ENCODE data around the gene UQCRC1. TPM values are rescaled to one million over a fixed set of nuclear protein-coding genes. Genes with fewer than 3 reads are reported as not detected.

The UQCRC1 gene
- total and polyA plus RNA-seq, 12 donors, result 723 to 1,330 (median 1,035) TPM

DNA sequence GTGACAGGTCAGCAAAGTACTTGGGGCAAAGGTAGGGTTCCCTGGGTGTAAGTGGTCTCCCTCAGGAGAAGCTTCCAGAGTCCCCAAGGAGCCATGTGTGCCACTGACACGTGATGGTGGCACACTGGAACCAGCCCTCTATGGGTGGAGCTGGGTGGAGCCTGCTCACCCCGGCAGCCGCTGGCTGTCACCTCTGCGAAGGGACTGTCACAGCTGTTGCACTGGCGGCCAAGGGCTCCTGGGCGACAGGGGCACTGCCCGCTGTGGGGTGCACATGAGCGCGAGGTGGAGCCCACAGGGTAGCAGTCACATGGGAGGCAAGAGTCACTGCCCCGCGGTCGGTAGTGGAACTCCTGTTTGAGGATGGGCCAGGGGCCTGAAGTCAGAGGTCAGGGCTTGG lies 41.3 kb upstream of the UQCRC1 start:
- 87 to 90% methylated on average over 12 of the region's 12 CpGs for WGBS, 2 donors
- TF ChIP-seq, protein P1, sequence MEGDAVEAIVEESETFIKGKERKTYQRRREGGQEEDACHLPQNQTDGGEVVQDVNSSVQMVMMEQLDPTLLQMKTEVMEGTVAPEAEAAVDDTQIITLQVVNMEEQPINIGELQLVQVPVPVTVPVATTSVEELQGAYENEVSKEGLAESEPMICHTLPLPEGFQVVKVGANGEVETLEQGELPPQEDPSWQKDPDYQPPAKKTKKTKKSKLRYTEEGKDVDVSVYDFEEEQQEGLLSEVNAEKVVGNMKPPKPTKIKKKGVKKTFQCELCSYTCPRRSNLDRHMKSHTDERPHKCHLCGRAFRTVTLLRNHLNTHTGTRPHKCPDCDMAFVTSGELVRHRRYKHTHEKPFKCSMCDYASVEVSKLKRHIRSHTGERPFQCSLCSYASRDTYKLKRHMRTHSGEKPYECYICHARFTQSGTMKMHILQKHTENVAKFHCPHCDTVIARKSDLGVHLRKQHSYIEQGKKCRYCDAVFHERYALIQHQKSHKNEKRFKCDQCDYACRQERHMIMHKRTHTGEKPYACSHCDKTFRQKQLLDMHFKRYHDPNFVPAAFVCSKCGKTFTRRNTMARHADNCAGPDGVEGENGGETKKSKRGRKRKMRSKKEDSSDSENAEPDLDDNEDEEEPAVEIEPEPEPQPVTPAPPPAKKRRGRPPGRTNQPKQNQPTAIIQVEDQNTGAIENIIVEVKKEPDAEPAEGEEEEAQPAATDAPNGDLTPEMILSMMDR (IDR thresholded peaks at IDR 0.05), result no peak
- no peaks in the 10 kb centered on the region for H3K36me3 ChIP-seq
- intact Hi-C loops (cut with DNase I), result no loop called here
- H3K4me1 ChIP-seq, result peaks cover 0 to 6% (median 1%) of the 10 kb centered on the region in 9 donors
- H3K27ac ChIP-seq, result no peak overlapping the region
- no peak overlapping the region for H3K4me3 ChIP-seq
- no peaks in the 10 kb centered on the region for H3K27me3 ChIP-seq
- DNase-seq, result no peak
- no peak for ATAC-seq
- H3K9me3 ChIP-seq, result no peaks in the 10 kb centered on the region

DNA sequence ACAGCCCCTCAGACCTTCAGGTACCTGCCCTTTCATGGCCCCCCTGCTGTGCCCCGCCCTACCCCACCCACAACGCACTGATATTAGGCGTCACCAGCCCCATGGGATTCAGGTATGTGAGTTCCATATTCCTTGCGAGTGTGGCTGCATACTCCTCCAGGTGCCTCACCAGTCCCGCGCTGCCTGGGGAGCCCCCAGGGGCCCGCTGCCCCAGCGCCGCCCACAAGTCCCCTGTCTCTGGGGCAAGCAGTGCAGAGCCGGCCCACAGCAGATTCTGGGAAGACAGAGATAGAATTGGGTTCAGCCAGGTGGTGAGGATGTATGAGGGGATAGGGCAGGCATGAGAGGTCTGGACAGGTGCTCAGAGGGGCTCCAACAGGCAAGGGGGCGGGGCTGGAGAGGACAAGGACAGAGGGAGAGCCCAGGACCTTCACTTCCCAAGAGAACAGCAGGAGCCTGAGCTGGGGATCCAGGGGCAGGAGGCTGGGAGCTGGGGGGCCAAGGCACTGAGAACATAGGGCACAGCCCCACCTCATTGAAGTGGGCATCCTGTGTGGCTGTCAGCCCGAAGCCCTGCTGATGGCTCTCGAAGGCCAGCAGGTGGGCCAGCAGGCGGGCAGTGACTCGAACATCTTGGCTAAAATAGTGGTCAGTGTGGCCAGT lies 38.9 kb upstream of the UQCRC1 start:
- H3K9me3 ChIP-seq, result no peaks in the 10 kb centered on the region
- no peaks in the 10 kb centered on the region for H3K27me3 ChIP-seq
- H3K4me1 ChIP-seq, result no peaks in the 10 kb centered on the region
- TF ChIP-seq, protein P1 (IDR thresholded peaks at IDR 0.05), result no peak
- intact Hi-C loops (cut with DNase I), result no loop called here
- H3K36me3 ChIP-seq, result no peaks in the 10 kb centered on the region
- no peak for ATAC-seq
- no peak overlapping the region for H3K4me3 ChIP-seq
- H3K27ac ChIP-seq, result no peak overlapping the region
- DNase-seq, result no peak
- 92 to 93% methylated on average over 15 of the region's 15 CpGs for WGBS, 2 donors

DNA sequence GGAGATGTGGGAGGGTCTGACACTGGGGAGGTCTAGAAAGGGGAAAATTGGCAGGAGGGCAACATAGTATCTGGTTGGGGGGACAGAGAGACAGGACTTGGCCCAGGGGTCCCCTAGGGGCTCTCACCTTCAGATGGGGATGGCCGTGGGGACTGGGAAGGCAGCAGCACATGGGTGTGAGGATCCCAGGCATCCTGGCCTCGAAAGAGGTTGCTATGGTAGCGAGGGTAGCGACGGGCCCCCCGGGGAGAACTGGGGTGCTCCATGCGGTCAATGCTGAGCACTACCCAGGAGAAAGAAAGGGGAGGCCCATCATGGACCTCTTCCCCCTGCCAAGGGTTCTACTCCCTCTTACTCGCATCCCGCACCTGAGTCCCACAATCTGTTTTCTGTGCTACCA lies 38.3 kb upstream of the UQCRC1 start:
- no peak for DNase-seq
- ATAC-seq, result no peak
- intact Hi-C loops (cut with DNase I), result no loop called here
- no peak overlapping the region for H3K4me3 ChIP-seq
- H3K9me3 ChIP-seq, result no peaks in the 10 kb centered on the region
- TF ChIP-seq, protein P1 (IDR thresholded peaks at IDR 0.05), result no peak
- no peaks in the 10 kb centered on the region for H3K27me3 ChIP-seq
- 88% methylated on average over 9 of the region's 9 CpGs for WGBS, 2 donors
- H3K4me1 ChIP-seq, result no peaks in the 10 kb centered on the region
- H3K27ac ChIP-seq, result no peak overlapping the region
- H3K36me3 ChIP-seq, result no peaks in the 10 kb centered on the region

DNA sequence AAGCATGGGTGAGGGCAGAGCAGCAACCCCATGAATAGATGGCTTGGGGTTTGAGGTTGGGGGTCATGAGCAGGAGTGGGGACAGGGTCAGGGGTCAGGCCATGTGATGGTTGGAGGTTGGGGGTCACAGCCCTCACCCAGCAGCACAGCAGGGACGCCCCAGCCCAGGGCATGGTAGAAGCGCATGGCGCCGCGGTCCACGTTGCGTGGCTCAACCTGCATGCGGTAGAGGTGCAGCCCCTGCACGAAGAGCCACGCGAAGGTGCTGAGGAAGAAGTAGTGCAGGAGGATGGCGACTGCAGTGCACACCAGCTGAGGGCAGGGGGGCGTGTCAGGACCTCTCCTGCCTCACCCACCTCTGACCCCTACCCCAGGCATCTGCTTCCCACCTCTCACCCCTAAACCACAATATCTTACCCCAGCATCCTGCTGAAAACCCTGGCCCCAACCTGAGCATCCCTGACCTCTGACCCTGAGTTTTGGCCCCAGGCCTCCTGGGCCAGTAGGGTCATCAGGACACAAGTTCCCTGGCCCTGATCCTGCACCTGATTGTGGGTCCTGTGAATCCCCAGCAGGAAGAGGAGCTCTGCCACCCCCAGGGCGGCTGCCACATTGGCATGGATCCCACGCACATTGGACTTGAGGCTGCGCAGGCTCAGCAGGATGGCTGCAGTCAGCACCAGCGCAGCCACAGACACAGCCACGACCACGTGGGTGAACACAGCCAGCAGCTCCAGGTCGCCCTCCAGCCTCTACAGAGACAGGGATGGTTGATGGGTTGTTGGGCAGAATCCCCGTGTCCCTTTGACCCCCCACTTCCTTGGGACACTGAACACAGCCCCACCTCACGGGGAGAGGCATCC lies 35.7 kb upstream of the UQCRC1 start:
- H3K27me3 ChIP-seq, result no peaks in the 10 kb centered on the region
- no peaks in the 10 kb centered on the region for H3K9me3 ChIP-seq
- TF ChIP-seq, protein P1 (IDR thresholded peaks at IDR 0.05), result no peak
- WGBS, 2 donors, result 91 to 93% methylated on average over 22 of the region's 22 CpGs
- no peak overlapping the region for H3K27ac ChIP-seq
- H3K4me1 ChIP-seq, result no peaks in the 10 kb centered on the region
- DNase-seq (no peak), ATAC-seq (no peak)
- no peaks in the 10 kb centered on the region for H3K36me3 ChIP-seq
- no peak overlapping the region for H3K4me3 ChIP-seq
- intact Hi-C loops (cut with DNase I), result no loop called here
